ENCODE measurements around the gene SLC13A4.
A peak's percentile ranks its signal among the peaks of the same experiment; 100 is the strongest.
"Not testable (repeated sequence)": the region's sequence is repeated elsewhere in the genome, so short reads cannot be mapped to it uniquely, and the experiment has no call there.

Gene SLC13A4

GRCh38 chr7:135665042-135665441 lies 62.9 kb downstream of the SLC13A4 start:
- DNase-seq (ENCODE audit: low spot score) = no peak

DNA sequence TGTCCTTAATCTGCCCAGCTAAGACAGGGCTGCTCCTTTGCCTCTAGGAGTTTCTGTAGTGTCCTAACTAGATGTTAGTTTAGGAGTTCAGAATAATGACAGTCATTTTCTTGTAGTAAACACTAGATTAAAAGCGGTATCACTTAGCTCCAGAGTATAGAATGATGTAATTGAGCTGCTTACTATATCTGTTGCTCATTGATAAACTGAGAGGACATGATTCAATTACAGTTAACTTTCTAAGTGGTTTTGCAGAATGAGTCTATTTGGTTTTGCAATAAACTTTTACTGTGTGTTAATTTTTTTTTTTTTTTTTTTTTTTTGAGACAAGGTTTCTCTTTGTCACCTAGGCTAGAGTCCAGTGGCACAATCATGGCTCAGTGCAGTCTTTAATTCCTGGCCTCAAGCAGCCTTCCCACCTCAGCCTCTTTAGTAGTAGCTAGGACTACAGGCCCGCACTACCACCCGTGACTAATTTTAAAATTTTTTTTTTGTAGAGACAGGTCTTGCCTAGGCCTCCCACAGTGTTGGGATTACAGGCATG lies 63.9 kb downstream of the SLC13A4 start:
- no peak for DNase-seq (ENCODE audit: low spot score)

- peak; percentile 96 for DNase-seq (ENCODE audit: low spot score)
These were observed 65.4 kb downstream of the SLC13A4 start, which contains the start of gene STMP1 for GRCh38 chr7:135662373-135663114. Gene STMP1 (plus strand): TSS chr7:135662514.

DNA sequence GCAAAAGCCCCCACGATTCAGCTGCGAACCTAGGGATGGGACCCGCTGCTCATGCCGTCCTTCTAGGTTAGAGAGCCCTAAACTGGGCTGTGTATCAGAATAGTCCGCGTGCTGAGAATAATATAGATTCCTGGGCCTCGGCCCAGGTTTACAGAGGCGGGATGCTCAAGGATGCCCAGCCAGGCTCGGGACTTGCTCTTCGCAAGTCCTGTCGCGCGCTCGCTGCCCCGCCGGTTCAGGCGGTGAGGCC lies 65.9 kb downstream of the SLC13A4 start:
- no peak for DNase-seq (ENCODE audit: low spot score)

GRCh38 chr7:135661311-135662122 lies 66.5 kb downstream of the SLC13A4 start:
- no peak for DNase-seq (ENCODE audit: low spot score)

GRCh38 chr7:135659159-135659846 lies 68.7 kb downstream of the SLC13A4 start:
- DNase-seq (ENCODE audit: low spot score) = no peak

- DNase-seq (ENCODE audit: low spot score) = no peak
These were observed 69.4 kb downstream of the SLC13A4 start for GRCh38 chr7:135658564-135658963.

DNA sequence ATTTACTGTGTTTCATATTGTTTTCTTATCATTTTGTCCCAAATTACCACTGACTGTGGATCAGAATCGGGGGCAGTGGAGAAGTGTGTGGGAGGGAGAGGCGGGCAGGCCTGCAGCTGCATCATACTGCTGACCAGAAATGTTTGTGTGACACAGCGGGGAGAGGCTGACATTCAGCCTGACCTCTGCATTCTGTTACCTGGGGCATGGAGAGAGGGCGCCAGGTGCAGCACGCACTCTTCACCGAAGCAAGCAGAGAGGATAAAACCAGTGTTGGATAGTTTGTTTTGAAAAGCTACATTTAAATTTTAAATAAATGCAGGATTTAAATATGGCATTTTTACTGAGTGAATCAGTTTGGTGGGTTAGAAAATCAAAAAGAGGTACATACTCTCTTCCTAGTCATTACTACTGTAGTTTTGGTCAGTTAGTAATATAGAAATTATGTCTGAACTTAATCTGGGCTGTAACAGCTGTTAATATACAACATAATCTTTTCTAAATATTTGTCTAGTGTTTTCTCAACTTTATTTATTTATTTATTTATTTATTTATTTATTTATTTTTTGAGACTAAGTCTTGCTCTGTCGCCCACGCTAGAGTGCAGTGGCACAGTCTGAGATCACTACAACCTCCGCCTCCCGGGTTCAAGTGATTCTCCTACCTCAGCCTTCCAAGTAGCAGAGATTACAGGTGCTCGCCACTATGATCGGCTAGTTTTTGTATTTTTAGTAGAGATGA lies 74.5 kb downstream of the SLC13A4 start:
- DNase-seq (ENCODE audit: low spot score) = no peak

GRCh38 chr7:135650831-135651573 lies 77.0 kb downstream of the SLC13A4 start:
- DNase-seq (ENCODE audit: low spot score) = no peak

- DNase-seq (ENCODE audit: low spot score) = no peak
These were observed 79.8 kb downstream of the SLC13A4 start for GRCh38 chr7:135648235-135648634.

- DNase-seq (ENCODE audit: low spot score) = no peak
These were observed 80.2 kb downstream of the SLC13A4 start for GRCh38 chr7:135647755-135648154.

DNA sequence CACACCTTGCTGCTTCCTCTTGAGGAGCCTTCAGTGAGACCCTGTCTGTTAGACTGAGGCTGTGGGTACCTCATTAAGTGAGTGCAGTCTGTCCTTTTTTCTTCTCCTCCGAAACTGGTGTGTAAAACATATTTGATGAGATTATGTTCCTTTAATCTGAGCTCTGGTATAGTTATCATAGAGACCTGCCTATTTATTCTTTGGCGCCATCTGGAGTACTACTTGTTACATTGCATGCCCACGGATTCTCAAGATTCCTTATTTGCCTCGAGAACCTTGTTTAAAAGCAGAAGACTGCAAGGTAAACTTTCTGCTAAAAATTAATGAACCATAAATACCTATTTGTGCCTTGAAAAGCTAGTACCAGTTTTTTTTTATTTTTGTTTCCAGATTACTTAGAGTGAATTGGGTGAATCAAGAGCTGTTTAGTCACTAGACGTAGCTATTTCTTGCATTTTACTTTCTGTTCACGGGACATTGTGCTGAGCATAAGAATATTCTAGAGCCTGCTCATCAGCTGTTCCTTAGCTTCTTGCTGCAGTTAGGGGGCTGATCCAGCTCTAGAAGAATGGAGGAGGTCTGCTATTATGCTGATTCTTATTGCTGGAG lies 82.6 kb downstream of the SLC13A4 start:
- DNase-seq (ENCODE audit: low spot score) = peak; percentile 25

GRCh38 chr7:135644729-135645128 lies 83.3 kb downstream of the SLC13A4 start:
- no peak for DNase-seq (ENCODE audit: low spot score)

- no peak for DNase-seq (ENCODE audit: low spot score)
These were observed 83.8 kb downstream of the SLC13A4 start for GRCh38 chr7:135644154-135644553.

- DNase-seq (ENCODE audit: low spot score) = not testable (repeated sequence)
These were observed 88.3 kb downstream of the SLC13A4 start for GRCh38 chr7:135639690-135640089.

DNA sequence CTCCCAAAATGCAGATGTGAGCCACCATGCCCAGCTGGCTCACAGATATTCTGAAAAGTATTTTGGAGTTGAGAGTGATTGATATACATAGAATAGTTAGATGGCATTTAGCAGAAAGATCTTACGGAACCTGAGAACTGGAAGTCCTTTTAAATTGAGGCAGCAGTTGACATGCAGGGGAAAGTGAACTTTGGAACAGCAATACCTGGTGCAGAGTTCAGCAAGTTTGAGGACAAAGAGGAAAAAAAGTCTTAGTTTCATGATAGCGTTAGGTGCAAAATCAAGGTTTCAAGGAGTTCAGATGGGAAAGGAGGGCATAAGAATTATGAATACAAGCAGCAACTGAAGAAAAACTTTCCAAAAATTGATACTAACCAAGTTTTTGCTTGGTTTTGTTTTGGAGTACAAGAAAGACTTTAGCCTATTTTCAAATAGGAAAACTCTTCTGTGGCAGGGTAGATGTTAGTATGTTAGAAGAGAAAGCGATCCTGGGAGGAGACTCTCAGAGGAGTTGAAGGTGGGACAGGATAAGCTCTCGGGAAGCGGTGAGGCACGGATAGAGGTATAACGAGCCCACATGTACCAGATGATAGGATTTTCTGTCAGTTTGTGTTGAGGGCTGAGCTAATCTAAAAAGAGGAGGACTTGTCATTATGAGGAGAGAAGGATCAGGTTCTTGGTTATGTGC lies 93.7 kb downstream of the SLC13A4 start:
- DNase-seq (ENCODE audit: low spot score) = no peak
